Astrocyte (in vitro differentiated cells and primary cell): ENCODE results near the gene CRLF1. TPM values are rescaled to one million over a fixed set of nuclear protein-coding genes. Genes with fewer than 3 reads are reported as not detected.
"Not testable (repeated sequence)": the region's sequence is repeated elsewhere in the genome, so short reads cannot be mapped to it uniquely, and the experiment has no call there.

Experiments used
- DNase-seq: peaks from one replicate; pipeline ENCODE4 v3.0.0-alpha.2; 2010; ENCODE audit warnings: low read depth
- FAIRE-seq: peaks from 2 replicates; lab custom pipeline; 2011; peaks lifted over from hg19 to GRCh38; lab: Jason Lieb, UNC
- H2AFZ ChIP-seq: 2 replicates; pipeline ENCODE4 v1.6.0; 2012; ENCODE audit warnings: low read depth, low read length, inconsistent platforms
- H3K27ac ChIP-seq: 2 replicates; pipeline ENCODE4 v1.5.1; 2011; ENCODE audit warnings: low read depth, low read length, inconsistent platforms
- H3K27me3 ChIP-seq: 2 replicates; pipeline ENCODE4 v1.6.0; 2011; ENCODE audit warnings: low read length, inconsistent platforms; ENCODE audit not compliant: insufficient read depth
- H3K36me3 ChIP-seq: 2 replicates; pipeline ENCODE4 v1.5.1; 2011; ENCODE audit warnings: low read length, inconsistent platforms; ENCODE audit not compliant: insufficient read depth
- H3K4me1 ChIP-seq: 2 replicates; pipeline ENCODE4 v1.5.1; 2011; ENCODE audit warnings: low read length, inconsistent platforms; ENCODE audit not compliant: insufficient read depth
- H3K4me2 ChIP-seq: 2 replicates; pipeline ENCODE4 v1.6.0; 2012; ENCODE audit warnings: low read length, inconsistent platforms
- H3K4me3 ChIP-seq: 2 replicates; pipeline ENCODE4 v1.5.1; 2011; ENCODE audit warnings: low read depth, mild to moderate bottlenecking, low read length, inconsistent platforms; ENCODE audit not compliant: insufficient read depth
- H3K79me2 ChIP-seq: 2 replicates; pipeline ENCODE4 v1.6.0; 2012; ENCODE audit warnings: mild to moderate bottlenecking, low read length, inconsistent platforms; ENCODE audit not compliant: insufficient read depth
- H3K9ac ChIP-seq: 2 replicates; pipeline ENCODE4 v1.6.0; 2012; ENCODE audit warnings: mild to moderate bottlenecking, low read length, inconsistent platforms
- H3K9me3 ChIP-seq: 2 replicates; pipeline ENCODE4 v1.5.1; 2012; ENCODE audit warnings: low read depth, mild to moderate bottlenecking, low read length, inconsistent platforms; ENCODE audit not compliant: insufficient read depth
- H4K20me1 ChIP-seq: 2 replicates; pipeline ENCODE4 v1.6.0; 2012; ENCODE audit warnings: low read length, inconsistent platforms; ENCODE audit not compliant: insufficient read depth
- H3K27ac Mint-ChIP-seq: one replicate; pipeline ENCODE4 v1.8.0; 2021; ENCODE audit warnings: mild to moderate bottlenecking, mixed read lengths; ENCODE audit not compliant: unreplicated experiment
- H3K27me3 Mint-ChIP-seq: one replicate; pipeline ENCODE4 v1.8.0; 2021; ENCODE audit warnings: low read depth, mixed read lengths; ENCODE audit not compliant: unreplicated experiment
- H3K36me3 Mint-ChIP-seq: one replicate; pipeline ENCODE4 v1.8.0; 2021; ENCODE audit warnings: low read depth, mixed read lengths; ENCODE audit not compliant: unreplicated experiment
- H3K4me1 Mint-ChIP-seq: one replicate; pipeline ENCODE4 v1.8.0; 2021; ENCODE audit warnings: low read depth, mixed read lengths; ENCODE audit not compliant: unreplicated experiment
- H3K4me3 Mint-ChIP-seq: one replicate; pipeline ENCODE4 v1.8.0; 2021; ENCODE audit warnings: mild to moderate bottlenecking, moderate library complexity, mixed read lengths; ENCODE audit not compliant: unreplicated experiment
- H3K9me3 Mint-ChIP-seq: one replicate; pipeline ENCODE4 v1.8.0; 2021; ENCODE audit warnings: mild to moderate bottlenecking, mixed read lengths; ENCODE audit not compliant: unreplicated experiment
- CTCF ChIP-seq: IDR thresholded peaks from 2 replicates; pipeline ENCODE4 v1.5.1; 2011; ENCODE audit warnings: low read depth, mild to moderate bottlenecking, inconsistent platforms, low read length, moderate library complexity; ENCODE audit not compliant: insufficient read depth
- EZH2 ChIP-seq: IDR thresholded peaks from 2 replicates; pipeline ENCODE4 v1.6.1; 2012; ENCODE audit warnings: mild to moderate bottlenecking, low read length, inconsistent platforms; ENCODE audit not compliant: insufficient read depth
- total RNA-seq: library from RNA; stranded (reverse); gene quantifications from 2 replicates; pipeline ENCODE4 v1.2.1, GENCODE V29; 2021

Gene CRLF1
- total RNA-seq, 1 donor from 2014 or later = 18.5 TPM

GRCh38 chr19:18601875-18602274, 4.7 kb downstream of the CRLF1 start:
- Histone ChIP-seq H2AFZ (no peak overlapping the region), H3K79me2 (no peaks in the 10 kb centered on the region), H3K27me3 (peaks cover 15% of the 10 kb centered on the region), H3K9me3 (no peaks in the 10 kb centered on the region), H3K9ac (no peak overlapping the region), H3K4me1 (no peaks in the 10 kb centered on the region), H4K20me1 (no peaks in the 10 kb centered on the region), H3K27ac (no peak overlapping the region), H3K4me3 (no peak overlapping the region), H3K4me2 (no peak overlapping the region), H3K36me3 (no peaks in the 10 kb centered on the region)
- Mint-ChIP-seq H3K9me3 (no peaks in the 10 kb centered on the region), H3K4me1 (peaks cover 5% of the 10 kb centered on the region), H3K27ac (no peak overlapping the region), H3K27me3 (peaks cover 46% of the 10 kb centered on the region), H3K4me3 (peak overlapping the region; percentile 45), H3K36me3 (peaks cover 3% of the 10 kb centered on the region)
- FAIRE-seq = no peak
- no peak for TF ChIP-seq EZH2
- no peak for TF ChIP-seq CTCF
- no peak for DNase-seq

- not testable (repeated sequence) for H3K4me3 Mint-ChIP-seq, H3K36me3 ChIP-seq, H3K4me3 ChIP-seq, H2AFZ ChIP-seq, H3K9me3 Mint-ChIP-seq, H3K27ac ChIP-seq, H3K36me3 Mint-ChIP-seq, H3K4me2 ChIP-seq, H3K27ac Mint-ChIP-seq, DNase-seq, FAIRE-seq, H3K9ac ChIP-seq, H3K4me1 ChIP-seq, H3K4me1 Mint-ChIP-seq, H3K79me2 ChIP-seq, H3K9me3 ChIP-seq, H4K20me1 ChIP-seq
- peaks cover 53% of the 10 kb centered on the region for H3K27me3 Mint-ChIP-seq
- peaks cover 15% of the 10 kb centered on the region for H3K27me3 ChIP-seq
Measured at GRCh38 chr19:18600692-18601397, 5.8 kb downstream of the CRLF1 start.

GRCh38 chr19:18599485-18599884, 7.1 kb downstream of the CRLF1 start:
- Histone ChIP-seq H3K4me1 (peaks cover 5% of the 10 kb centered on the region), H3K4me3 (no peak overlapping the region), H3K79me2 (no peaks in the 10 kb centered on the region), H3K27ac (no peak overlapping the region), H3K9ac (no peak overlapping the region), H3K9me3 (no peaks in the 10 kb centered on the region), H3K36me3 (no peaks in the 10 kb centered on the region), H3K4me2 (no peak overlapping the region), H3K27me3 (peaks cover 12% of the 10 kb centered on the region), H2AFZ (no peak overlapping the region), H4K20me1 (no peaks in the 10 kb centered on the region)
- H3K36me3 Mint-ChIP-seq = no peaks in the 10 kb centered on the region
- no peak overlapping the region for H3K4me3 Mint-ChIP-seq
- peaks cover 5% of the 10 kb centered on the region for H3K4me1 Mint-ChIP-seq
- H3K27ac Mint-ChIP-seq = no peak overlapping the region
- no peaks in the 10 kb centered on the region for H3K9me3 Mint-ChIP-seq
- peaks cover 48% of the 10 kb centered on the region for H3K27me3 Mint-ChIP-seq
- TF ChIP-seq EZH2 = no peak
- TF ChIP-seq CTCF = no peak
- no peak for FAIRE-seq
- DNase-seq = no peak
